Measurements from ENCODE around the gene ZBTB25.

DNA sequence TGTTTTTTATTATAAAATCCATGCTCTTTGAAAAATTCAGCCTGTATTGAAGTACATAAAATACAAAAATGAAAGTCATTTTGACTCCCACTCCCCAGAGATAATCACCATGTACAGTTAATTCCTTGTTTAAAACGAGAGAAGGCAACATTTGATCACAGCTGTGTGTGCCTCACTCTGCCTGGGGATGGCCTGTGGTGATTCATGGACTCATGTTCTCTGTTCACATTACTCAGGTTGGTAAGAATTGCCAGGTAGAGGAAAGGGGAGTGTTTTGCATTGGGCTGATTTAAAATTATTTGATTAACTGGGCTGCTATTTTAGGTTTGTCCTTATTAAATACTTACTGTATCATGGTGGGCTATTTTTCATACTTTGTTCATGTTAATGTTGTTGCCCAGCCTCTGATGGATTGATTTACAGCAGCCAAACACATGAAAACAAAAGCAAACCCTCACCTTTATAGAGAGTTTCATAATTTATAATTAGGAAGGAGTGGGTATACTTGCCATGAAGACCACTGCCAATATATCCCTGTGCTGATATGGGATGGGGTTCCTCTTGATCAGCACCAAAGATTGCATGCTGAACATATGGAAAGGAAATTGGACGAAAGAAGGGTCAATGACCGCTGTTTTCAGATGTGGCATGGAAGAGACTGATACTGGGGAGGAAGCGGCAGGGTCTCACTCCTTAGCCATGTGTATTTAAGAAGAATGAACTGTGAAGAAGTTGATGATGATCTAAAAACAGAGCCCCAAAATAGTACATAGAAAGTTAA, 3.9 kb upstream of the ZBTB25 start:
- TF ChIP-seq POLR2AphosphoS5 (IDR thresholded peaks at IDR 0.05; ENCODE audit: low read depth, low read length) (no peak), POLR2A (IDR thresholded peaks at IDR 0.05; ENCODE audit: low read depth, low read length) (no peak)
